A172 (cell line): ENCODE results near the gene BTBD6. TPM values are rescaled to one million over a fixed set of nuclear protein-coding genes. Genes with fewer than 3 reads are reported as not detected.

Source experiments
- DNase-seq: peaks from one replicate; pipeline ENCODE4 v3.0.0-alpha.2; 2015; ENCODE audit warnings: low spot score
- total RNA-seq: library from RNA; depleted of rRNA; stranded (reverse); fragments of >200 nt; shearing (Covaris generic); gene quantifications from 2 replicates; pipeline ENCODE4 v1.2.3, GENCODE V29; 2014

Gene BTBD6
- total RNA-seq, 1 experiment from 2014 or later: not detected

DNA sequence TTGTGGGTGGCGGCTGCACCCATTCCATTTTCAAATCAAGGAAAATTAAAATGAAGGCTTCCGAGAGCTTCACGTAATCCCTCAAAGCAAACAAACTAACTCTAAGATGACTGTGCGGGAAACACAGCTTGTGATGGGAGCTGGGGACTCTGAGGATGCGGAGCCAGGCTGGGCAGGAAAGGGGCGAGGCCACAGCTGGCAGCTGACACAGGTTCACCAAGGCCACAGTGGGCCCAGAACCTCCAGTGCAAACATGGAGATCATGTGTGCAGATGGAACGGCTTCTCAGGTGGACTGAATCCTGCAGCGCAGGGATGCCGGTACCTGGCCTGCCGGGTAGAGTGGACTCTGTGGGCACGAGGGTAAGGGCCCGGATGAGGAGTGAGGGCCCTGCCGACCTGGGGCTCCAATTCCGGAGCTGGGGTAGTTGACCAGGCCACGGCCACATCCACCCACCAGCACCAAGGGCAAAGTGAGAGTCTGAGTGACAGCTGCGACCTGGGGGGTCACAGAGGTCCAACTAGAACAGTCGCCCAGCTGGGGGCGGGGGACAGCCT is 19.2 kb upstream of the BTBD6 start:
- DNase-seq: no peak

DNA sequence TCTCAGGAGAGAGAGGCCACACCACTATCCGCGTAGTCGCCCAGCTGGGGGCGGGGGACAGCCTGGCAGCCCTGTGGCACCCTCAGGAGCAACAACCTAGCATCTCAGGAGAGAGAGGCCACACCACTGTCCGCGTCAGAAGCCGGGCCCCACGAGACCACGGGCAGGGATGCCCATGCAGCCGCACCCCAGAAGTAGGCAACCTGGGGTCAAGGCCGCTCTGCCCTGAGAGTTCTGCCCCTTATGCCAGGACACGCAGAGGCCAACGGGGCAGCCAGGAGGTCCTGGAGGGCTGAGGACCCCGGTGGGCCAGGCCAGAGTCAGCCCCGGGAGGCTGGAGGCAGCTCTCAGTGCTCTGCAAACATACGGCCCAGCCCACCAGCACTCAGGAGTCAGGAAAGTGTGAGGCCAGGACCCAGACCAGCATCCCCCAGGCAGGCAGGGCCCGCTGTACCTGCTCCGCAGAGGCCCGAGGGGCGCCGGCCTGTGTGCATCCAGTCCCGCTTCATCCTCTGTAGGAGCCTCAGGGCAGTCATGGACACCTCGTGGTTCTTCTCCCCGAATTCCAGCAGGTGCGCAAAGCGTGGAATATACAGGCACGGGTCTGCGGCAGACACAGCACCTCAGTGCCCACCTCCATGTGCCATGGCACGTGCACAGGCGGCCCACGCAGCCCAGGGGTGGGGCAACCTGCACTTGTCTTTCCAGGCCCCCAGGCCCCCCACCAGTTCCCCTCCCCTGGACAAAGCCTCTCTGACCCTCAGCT is 7.3 kb upstream of the BTBD6 start:
- no peak for DNase-seq

DNA sequence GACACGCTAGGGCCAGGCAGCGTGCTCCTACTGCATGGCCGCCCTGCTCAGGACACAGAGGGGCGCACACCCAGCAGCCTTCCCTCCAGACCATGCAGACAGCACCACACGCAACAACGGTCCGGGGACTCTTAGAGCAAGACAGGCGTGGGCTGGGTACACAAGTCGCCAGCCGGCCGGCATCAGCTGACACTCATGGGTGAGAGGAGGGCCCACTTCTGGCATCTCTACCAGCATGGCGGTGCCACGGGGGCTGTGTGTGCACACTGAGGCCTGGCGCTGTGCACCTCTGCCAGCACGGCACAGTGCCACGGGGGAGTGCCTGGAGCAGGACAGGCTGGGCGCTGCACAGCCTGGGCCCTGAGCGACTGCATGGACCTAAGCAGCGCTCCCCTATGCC is 6.7 kb upstream of the BTBD6 start:
- no peak for DNase-seq

DNA sequence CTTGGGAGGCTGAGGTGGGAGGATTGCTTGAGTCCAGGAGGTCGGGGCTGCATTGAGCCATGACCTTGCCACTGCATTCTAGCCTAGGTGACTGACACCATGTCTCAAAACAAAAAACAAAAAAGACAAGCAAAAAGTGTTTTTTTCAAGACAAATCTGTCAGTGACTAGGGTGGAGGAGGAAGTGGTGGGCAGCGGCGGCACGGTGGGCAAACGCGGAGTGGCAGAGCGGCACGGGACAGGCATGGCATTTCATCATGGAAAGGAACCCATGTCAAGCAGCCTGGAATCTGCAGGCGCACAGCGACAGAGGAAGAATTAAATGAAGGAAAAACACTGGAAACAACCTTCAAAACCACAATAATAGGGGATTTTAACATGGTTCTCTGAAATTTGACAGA is 4.0 kb upstream of the BTBD6 start:
- DNase-seq: no peak

DNA sequence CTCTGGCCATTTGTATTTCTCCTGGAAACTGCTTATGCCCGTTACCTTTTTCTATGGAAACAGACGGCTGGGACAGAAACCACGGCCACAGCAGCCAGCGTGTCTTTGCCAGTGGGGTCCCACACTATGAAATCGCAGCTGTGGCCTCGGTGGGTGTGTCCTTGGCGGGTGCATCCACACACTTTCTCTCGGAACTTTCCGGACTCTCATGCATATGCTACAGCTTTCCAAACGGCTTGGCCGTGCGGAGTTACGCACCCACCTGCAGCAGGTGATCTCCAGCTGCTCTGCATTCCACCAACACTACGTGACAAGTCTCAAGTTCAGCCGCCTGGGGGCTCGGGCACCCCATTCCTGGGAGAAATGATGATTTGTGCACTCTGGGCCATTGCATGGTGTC is 1.3 kb upstream of the BTBD6 start:
- DNase-seq: no peak

DNA sequence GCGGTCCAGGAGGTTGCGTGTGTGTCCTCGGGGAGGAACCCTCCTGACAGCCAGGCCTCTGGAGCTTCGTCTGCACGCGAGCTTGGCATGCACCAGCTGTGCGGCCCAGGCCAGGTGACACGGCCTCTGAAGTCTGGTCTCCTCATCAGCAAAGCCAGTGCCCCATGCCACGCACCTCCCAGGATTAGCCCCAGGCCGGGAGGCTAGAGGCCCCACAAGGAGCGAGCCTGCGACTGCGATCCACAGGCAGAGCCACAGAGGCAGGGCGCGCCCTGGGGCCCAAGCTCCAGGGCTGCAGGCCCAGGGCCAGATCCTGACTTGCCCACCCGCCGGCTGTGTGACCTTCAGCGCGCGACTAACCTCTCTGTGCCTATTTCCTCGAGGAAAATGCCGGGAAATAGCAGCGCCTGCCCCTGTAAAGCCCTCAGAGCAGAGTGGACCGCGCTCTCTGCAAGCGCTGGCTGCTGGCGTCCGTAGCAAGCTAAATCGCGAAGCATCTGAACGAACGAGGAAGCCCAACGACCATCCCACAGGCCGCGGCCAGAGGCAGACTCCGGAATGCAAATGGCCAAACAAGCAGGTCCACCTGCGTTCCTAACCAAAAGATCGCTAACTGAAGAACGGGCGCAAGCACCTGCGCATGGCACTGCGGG is 492 bp upstream of the BTBD6 start:
- DNase-seq: no peak

DNA sequence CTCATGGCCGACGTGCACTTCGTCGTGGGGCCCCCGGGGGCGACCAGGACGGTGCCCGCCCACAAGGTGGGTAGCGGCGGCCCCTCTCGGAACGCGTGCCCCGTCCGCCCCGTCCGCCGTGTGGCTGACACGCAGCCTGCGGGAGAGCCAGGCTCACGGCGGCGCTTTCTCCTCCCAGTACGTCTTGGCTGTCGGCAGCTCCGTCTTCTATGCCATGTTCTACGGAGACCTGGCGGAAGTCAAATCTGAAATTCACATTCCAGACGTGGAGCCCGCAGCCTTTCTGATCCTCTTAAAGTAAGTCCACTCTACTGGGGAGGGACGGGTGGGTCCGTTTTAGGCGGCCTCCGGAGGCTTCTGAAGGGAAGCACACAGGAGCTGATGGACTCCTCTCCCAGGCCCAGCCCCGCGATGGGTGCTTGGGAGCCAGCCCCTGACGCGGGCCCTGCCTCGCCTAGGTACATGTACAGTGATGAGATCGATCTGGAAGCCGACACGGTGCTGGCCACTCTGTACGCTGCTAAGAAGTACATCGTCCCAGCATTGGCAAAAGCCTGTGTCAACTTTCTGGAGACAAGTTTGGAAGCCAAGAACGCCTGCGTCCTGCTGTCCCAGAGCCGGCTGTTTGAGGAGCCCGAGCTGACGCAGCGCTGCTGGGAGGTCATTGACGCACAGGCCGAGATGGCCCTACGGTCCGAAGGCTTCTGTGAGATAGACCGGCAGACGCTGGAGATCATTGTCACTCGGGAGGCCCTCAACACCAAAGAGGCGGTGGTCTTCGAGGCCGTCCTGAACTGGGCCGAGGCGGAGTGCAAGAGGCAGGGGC is 1.1 kb downstream of the BTBD6 start:
- no peak for DNase-seq

DNA sequence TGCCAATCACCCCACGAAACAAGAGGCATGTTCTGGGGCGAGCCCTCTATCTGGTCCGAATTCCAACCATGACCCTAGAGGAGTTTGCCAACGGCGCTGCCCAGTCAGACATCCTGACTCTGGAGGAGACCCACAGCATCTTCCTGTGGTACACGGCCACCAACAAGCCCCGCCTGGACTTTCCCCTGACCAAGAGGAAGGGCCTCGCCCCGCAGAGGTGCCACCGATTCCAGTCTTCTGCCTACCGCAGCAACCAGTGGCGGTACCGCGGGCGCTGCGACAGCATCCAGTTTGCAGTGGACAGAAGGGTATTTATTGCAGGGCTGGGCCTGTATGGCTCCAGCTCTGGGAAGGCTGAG is 1.7 kb downstream of the BTBD6 start:
- DNase-seq: no peak

DNA sequence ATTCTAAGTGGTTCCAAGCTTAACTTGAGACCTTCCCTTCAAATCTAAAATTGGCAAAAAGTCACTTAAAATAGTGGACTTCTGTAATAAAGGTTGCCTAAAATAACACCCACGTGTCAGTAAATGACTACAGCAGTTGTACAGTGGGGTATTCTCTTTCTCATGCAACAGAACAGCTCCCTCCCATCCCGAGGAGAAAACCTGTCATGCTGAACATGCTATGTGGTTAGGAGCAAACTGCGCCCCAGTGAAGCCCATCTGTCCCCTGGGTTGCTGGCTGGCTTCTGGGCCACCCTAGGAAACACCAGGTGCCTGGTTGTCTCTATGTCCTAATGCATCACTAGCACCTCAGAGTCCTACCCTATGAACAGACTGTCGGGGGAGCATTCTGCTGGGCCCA is 2.7 kb downstream of the BTBD6 start:
- DNase-seq: no peak

DNA sequence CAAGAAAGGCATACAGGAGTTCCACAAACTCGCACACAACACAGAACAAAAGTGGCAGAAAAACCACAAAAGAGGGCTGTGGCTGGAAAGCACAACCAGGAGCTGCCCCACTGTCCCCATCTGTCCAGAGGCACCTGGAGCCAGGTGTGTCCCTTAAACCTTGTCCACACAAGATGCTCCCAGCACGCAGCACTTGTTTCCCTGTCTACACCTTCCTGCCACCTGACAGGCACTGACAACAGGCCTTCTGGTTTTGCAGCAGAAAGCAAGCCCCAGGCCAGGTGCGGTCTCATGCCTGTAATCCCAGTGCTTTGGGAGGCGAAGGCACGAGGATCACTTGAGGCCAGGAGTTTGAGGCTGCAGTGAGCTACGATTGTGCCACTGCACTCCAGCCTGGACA is 3.6 kb downstream of the BTBD6 start:
- DNase-seq: no peak

DNA sequence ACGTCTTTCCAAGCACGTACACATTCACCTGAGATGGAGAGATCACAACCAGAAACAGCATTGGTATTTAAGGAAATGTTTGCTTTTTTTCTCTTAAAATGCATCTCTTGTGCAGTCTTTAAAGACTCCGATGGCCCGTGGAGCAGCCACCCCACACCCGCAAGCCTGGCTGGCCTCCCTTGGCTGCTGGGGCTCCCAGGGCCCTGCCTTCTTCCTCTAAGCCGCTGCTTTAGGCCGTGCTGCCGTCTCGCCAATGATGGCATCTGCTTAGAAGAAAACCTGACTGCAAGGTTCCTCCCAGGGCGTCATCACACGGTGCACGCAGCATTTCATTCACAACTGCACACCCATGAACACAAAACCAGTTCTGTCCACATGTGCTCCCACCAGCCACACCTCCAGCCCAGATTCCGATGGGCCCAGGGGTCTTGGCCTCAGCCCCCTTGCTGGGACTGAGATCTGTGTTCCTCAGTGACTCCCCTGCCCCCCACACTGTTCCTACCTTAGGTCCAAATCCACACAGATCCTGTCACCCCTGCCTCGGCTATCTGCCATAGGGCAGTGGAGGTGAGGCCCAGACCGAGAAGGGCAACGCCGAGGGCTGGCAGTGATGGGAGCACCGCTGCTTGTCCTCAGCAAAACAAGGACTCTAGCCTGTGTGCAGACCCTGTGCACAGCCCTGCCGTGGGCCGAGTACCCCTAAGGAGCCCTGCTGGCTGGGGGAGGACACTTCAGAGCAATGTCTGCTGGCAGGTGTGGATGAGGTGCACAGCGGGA is 4.4 kb downstream of the BTBD6 start:
- no peak for DNase-seq

DNA sequence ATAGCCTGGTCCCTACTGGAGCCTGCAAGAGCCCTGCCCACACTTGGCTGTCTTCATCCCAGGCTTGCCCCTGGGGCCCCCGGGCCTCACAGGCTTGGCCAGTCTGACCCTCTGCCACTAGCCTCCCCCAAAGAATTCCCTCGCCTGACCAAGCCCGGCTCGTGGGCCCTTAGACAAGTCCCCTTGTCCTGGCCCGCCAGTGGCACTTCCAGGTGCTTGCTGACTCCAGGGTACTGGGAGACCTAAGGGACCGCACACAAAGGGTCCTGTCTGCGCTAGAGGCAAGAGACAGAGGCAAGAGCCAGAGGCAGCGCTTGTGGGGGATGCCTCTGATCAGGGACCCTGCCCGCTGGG is 5.0 kb downstream of the BTBD6 start:
- no peak for DNase-seq

DNA sequence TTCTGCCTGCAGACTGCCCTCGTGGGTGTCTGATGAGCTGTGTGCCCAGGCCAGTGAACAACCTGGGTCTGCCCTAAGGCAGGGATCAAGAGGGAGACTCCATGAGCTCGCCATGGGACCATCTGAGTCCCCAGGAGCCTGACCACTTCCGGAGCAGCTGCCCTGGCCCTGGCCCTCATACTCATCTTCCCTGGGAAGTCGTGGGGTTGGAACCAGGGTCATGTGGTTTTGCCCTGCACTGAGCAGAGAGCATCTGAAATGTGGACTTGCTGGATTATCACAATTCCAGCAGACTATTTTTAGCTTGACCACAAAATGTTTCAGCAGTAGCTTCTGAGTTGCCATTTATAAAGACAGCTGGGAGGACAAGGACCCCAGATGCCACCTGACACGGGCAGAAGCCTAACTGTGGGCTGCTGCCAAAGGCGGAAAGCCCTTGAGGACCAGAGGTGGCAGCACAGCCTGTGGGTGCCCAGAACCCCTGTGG is 6.7 kb downstream of the BTBD6 start:
- peak; percentile 71 for DNase-seq

DNA sequence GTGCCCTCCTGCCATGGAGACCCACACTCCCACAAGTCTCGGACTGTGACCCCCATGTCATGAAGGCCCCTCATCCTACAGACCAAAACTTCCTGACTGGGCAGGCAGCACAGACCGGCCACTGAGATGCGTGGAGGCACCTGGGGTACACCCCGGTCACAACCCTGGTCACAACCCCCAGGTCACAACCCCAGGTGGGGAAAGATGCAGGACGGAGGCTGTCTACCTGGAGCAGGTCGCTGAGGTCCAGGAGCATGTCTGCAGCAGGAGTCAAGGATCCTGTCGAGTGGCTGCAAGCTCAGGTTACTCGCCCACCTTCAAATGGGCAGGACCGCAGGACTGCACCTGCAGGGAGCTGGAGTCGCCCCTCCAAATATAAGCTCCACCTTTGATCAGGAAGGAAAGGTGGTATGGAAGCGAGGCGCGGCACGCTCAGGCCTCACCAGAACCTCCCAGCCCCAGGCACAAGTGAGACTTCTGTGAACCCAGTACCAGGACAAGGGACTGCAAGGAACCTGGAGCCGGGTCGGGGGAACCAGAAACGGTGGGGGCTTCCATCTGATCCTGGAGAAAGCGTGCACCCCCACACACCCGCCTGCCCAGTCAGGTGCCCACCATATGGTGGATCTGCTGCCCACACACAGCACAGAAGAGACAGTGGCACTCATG is 8.1 kb downstream of the BTBD6 start:
- no peak for DNase-seq

DNA sequence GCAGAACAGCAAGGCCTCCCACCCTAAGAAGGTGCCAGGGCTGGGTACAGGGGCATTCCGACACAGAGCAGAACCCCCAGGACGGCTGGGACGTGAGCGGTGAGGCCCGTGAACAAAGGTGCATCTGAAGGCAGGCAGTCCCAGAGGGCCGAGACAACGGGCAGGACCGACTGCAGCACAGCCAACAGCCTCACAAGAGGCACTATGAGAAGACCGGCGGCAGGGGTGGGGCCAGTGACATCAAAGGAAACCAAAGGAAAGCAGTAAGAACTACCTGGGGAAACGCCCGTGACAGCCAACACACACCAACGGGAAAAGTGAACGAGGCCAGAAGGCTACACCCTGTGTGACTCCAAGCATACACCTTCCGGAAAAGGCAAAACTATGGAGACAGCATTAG is 9.1 kb downstream of the BTBD6 start:
- no peak for DNase-seq

DNA sequence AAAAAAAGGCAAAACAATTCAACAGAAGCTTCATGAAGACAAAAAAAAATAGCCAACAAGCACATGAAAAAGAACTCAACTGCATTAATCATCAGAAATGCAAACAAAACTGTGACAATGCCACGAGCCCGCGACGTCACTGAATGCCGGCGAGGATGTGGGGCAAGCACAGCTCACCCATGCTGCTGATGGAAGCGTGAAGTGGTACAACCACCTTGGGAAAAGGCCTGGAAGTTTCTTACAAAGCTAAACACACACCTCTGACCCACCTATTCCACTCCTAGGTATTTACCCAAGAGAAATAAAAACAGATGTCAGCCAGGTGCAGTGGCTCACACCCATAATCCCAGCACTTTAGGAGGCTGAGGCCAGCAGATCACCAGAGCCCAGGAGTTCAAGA is 10.5 kb downstream of the BTBD6 start:
- no peak for DNase-seq

DNA sequence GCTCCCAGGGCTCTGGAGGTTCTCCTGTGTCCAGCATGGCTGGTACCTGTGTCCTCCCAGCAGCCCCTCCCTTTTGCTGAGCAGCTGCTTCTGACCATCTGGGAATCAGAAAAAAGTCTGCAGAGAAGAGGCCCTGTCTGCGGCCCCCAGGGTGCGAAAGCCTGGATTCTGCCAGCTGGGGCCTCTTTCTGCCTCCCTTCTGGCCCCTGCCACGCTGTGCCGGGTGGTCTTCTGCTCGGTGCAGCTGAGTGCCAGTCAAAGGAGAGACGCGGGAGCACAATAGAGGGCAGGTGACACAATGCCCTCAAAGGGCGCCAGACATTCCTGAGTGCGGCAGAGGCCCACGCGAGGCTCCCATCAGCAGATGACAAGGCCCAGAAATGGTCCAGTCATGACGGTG is 12.6 kb downstream of the BTBD6 start:
- DNase-seq: no peak

DNA sequence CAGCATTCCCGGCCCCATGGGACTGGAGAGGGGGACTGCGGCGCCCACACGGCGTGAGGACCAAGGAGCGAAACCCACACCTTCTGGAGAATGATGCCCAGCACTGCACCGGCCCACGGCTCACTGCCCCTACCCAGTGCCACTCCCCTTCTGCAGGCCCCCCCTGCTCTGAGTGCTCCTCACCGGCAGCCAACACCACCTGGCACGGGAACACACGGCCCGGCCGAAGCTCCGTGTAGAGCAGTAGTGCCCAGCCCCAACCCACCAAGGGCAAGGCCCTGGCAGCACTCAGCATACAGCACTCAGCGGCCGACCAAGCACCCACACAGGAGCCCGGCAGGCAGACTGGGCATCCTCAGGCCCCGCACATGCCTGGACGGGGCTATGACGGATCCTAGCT is 13.4 kb downstream of the BTBD6 start:
- DNase-seq: no peak

DNA sequence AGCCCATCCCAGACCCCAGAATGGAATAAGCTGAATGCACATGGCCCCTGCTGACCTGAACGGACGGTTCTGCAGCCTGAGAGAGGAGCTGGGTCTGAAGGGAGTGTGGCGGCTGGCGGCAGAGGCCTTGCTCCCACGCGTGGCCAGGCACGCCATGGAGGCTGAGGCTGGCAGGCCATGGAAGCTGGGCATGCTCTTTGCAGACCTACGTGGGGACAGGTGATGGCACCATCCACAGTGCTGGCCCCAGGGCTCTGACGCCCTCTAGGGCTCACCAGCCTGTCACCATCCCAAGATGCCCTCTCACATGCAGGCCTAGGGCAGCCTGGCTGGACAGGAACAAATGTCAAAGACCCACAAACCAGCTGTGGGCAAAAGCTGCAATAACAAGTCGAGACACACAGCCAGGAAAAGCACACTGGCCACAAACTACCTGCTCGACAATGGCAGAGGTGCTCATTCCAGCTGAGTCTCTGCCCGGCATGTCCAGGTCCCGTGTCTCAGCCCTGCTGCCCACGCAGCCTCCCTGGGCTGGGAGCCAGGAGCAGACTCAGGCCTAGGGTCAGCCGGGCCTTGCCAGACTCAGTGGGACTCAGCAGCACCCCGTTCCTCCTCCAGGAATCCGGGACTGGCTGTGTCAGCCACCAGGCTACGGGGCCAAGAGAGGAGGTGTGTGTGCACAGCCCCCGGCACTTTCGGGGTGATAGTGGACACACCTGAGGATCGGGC is 19.7 kb downstream of the BTBD6 start:
- DNase-seq: no peak

DNA sequence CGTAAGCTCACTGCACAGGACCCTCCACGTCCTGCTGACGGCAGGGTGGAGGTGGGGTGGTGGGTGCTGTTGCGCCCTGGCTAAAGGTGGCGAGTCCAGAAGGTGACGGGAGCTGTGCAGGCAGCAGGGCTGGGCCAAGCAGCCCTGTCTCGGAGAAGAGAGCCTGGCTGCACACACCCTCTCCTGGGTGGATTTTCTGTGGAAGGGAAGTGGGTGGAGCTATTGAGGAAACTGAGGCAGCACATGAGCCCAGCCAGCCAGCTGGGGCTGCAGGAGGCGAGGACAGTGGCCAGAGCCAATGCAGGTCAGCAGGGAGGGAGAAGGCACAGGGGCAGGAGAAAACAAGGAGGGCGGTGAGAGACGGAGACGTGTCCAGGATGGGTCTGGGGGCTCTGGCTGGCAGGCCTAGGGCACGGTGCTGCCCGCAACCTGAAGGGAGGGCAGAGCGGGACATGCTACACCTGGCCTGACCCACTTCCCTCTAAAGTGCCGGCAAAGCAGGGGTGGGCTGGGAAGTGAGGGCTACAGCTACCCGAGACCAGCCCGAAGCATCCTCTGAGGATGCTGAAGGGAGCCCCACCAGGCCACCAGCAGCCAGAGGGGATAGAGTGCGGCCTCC is 20.5 kb downstream of the BTBD6 start:
- DNase-seq: no peak
